ENCODE measurements around the gene EML6. TPM values are rescaled to one million over a fixed set of nuclear protein-coding genes. Genes with fewer than 3 reads are reported as not detected.

The EML6 gene
- total and polyA plus RNA-seq, 5 donors: 0.26 to 1.5 (median 0.72) TPM

- WGBS: 82% methylated on average over 2 of the region's 2 CpGs
- Histone ChIP-seq H3K27ac (ENCODE audit: low read length) (no peak overlapping the region), H3K27me3 (ENCODE audit: control insufficient read depth, insufficient read depth) (no peaks in the 10 kb centered on the region), H3K4me3 (ENCODE audit: low read length) (no peak overlapping the region), H3K9me3 (ENCODE audit: control insufficient read depth, low read length) (no peaks in the 10 kb centered on the region), H3K4me1 (ENCODE audit: control insufficient read depth, insufficient read depth, low read length) (no peaks in the 10 kb centered on the region)
- ATAC-seq (no peak), DNase-seq (no peak)
- intact Hi-C loops (cut with DNase I): no loop called here
Observed at GRCh38 chr2:54956111-54956627, 232.7 kb downstream of the EML6 start.

GRCh38 chr2:54957321-54957999, 234.0 kb downstream of the EML6 start:
- Histone ChIP-seq H3K27me3 (ENCODE audit: control insufficient read depth, insufficient read depth) (no peaks in the 10 kb centered on the region), H3K4me3 (ENCODE audit: low read length) (no peak overlapping the region), H3K27ac (ENCODE audit: low read length) (no peak overlapping the region), H3K4me1 (ENCODE audit: control insufficient read depth, insufficient read depth, low read length) (no peaks in the 10 kb centered on the region), H3K9me3 (ENCODE audit: control insufficient read depth, low read length) (no peaks in the 10 kb centered on the region)
- DNase-seq (no peak), ATAC-seq (no peak)
- 82% methylated on average over 18 of the region's 18 CpGs for WGBS
- intact Hi-C loops (cut with DNase I): no loop called here

DNA sequence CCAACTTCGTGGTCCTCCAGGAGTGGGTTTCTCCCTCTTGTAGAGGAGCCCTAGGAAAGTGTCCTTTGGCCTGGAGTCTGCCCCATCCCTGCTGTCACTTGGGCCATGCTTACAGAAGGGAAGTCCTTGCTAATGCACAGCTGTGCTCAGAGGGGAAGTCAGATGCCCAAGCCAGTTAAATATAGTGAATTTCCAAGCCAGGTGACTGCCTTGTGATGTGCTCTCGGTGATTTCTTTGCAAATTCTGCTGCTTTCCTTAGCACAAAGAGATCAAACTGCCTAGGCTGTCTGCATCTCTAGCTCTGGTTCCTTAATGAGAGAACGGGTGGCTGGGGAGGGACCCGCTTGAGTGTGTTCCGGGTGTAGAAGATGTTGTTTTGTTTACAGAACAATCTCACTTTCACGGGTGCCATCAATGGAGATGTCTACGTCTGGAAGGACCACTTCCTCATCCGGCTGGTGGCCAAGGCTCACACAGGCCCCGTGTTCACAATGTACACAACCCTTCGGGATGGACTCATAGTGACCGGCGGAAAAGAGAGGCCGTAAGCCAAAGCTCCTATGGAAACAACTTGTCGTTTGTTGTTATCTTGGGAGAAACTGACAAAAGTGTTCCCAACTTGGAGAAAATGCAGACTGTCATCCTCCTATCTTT, 235.4 kb downstream of the EML6 start:
- ATAC-seq: no peak
- Histone ChIP-seq H3K9me3 (ENCODE audit: control insufficient read depth, low read length) (no peaks in the 10 kb centered on the region), H3K27me3 (ENCODE audit: control insufficient read depth, insufficient read depth) (no peaks in the 10 kb centered on the region), H3K27ac (ENCODE audit: low read length) (no peak overlapping the region), H3K4me1 (ENCODE audit: control insufficient read depth, insufficient read depth, low read length) (no peaks in the 10 kb centered on the region), H3K4me3 (ENCODE audit: low read length) (no peak overlapping the region)
- no peak for DNase-seq
- WGBS: 90% methylated on average over 14 of the region's 14 CpGs
- intact Hi-C loops (cut with DNase I): no loop called here

DNA sequence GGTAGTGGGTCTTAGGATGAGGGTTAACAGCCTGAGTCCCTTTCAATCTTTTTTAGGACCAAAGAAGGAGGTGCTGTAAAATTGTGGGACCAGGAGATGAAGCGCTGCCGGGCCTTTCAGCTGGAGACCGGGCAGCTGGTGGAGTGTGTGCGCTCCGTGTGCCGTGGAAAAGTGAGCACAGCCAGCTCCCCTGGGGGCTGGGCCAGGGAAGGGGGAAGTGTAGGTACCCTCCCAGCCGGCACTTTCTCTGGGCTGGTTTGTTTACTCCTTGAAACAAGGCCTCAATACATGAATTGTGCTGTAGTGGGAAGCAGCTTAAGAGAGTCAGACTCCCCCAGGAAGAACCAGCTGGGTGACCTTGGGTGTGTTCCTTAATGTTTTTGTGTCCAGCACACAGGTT, 236.7 kb downstream of the EML6 start:
- DNase-seq (no peak), ATAC-seq (no peak)
- Histone ChIP-seq H3K27me3 (ENCODE audit: control insufficient read depth, insufficient read depth) (no peaks in the 10 kb centered on the region), H3K9me3 (ENCODE audit: control insufficient read depth, low read length) (no peaks in the 10 kb centered on the region), H3K4me1 (ENCODE audit: control insufficient read depth, insufficient read depth, low read length) (no peaks in the 10 kb centered on the region), H3K27ac (ENCODE audit: low read length) (no peak overlapping the region), H3K4me3 (ENCODE audit: low read length) (no peak overlapping the region)
- intact Hi-C loops (cut with DNase I): no loop called here
- WGBS: 82% methylated on average over 7 of the region's 7 CpGs

GRCh38 chr2:54962511-54962910, 239.0 kb downstream of the EML6 start:
- intact Hi-C loops (cut with DNase I): no loop called here
- ATAC-seq (no peak), DNase-seq (no peak)
- WGBS: 98% methylated on average over 13 of the region's 13 CpGs
- H3K9me3 ChIP-seq (ENCODE audit: control insufficient read depth, low read length): no peaks in the 10 kb centered on the region
- no peaks in the 10 kb centered on the region for H3K27me3 ChIP-seq (ENCODE audit: control insufficient read depth, insufficient read depth)
- no peak overlapping the region for H3K27ac ChIP-seq (ENCODE audit: low read length)
- no peak overlapping the region for H3K4me3 ChIP-seq (ENCODE audit: low read length)
- H3K4me1 ChIP-seq (ENCODE audit: control insufficient read depth, insufficient read depth, low read length): peaks cover 3% of the 10 kb centered on the region

DNA sequence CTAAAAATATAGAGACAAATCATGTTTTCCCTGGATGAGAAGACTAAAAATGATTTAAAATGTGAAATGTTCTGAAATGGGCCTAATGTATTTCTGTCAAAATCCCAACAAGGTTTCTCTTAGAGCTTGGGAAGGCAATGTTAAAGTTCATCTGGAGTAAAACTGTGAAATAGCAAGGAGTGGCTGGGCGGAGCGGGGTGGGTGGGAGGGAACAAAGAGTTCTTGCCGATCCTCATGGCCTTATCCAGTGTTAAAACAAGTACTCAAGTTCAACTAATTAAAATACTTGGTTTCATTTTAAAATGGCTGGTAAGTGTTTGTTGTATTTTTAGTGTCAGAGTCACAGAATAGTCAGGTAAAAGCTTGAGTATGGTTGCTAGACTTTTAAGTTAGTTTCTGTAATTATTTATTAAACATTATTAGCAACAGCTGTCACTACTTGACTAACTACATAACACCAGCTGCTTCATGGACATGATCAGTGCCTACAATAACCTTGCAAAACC, 239.5 kb downstream of the EML6 start:
- Histone ChIP-seq H3K4me3 (ENCODE audit: low read length) (no peak overlapping the region), H3K4me1 (ENCODE audit: control insufficient read depth, insufficient read depth, low read length) (peaks cover 8% of the 10 kb centered on the region), H3K9me3 (ENCODE audit: control insufficient read depth, low read length) (no peaks in the 10 kb centered on the region), H3K27me3 (ENCODE audit: control insufficient read depth, insufficient read depth) (no peaks in the 10 kb centered on the region), H3K27ac (ENCODE audit: low read length) (no peak overlapping the region)
- intact Hi-C loops (cut with DNase I): no loop called here
- 85% methylated on average over 3 of the region's 3 CpGs for WGBS
- DNase-seq (no peak), ATAC-seq (no peak)

DNA sequence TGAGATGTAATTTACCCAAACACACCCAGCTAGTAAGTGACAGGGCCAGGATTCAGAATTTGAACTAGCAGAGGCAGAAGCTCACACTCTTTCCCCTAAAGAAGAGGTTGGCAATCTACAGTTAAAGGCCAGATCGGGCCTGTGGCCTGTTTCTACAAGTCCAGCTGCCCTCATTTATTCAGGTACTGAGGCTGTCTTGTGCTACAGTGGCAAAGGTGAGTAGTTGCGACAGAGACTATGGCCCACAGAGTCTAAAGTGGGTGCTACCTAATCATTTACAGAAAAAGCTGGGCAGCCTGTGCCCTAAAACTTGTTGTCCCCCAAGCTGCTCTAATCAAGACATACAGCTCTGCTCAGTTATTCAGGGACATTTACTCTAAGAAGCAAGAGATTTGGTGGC, 240.0 kb downstream of the EML6 start:
- no peaks in the 10 kb centered on the region for H3K27me3 ChIP-seq (ENCODE audit: control insufficient read depth, insufficient read depth)
- no peak overlapping the region for H3K27ac ChIP-seq (ENCODE audit: low read length)
- peaks cover 8% of the 10 kb centered on the region for H3K4me1 ChIP-seq (ENCODE audit: control insufficient read depth, insufficient read depth, low read length)

GRCh38 chr2:54964271-54964670, 240.8 kb downstream of the EML6 start:
- 93% methylated on average over 8 of the region's 8 CpGs for WGBS
- no peaks in the 10 kb centered on the region for H3K9me3 ChIP-seq (ENCODE audit: control insufficient read depth, low read length)

More for the DNA sequence above, 240.0 kb downstream of the EML6 start:
- intact Hi-C loops (cut with DNase I): no loop called here
- no peak for DNase-seq
- no peaks in the 10 kb centered on the region for H3K9me3 ChIP-seq (ENCODE audit: control insufficient read depth, low read length)
- H3K4me3 ChIP-seq (ENCODE audit: low read length): no peak overlapping the region
- 97% methylated on average over 2 of the region's 2 CpGs for WGBS
- no peak for ATAC-seq

DNA sequence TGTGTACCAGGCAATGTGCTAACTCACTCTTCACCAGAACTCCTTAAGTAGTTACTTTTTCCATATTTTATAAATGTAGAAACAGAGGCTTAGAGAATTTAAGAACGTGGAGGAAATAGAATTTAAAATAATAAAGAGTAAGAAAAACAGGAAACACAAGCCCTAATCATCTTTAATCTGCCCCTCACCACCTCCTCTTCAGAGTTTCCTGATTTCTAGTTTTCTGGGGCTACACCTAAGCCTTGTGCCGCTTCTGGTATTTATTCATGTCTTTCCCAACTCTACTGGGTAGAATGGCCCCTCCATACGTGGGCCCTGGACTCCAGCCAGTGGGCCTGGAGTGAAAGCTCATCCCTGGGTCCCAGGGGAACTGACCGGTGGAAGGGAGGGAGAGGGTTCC, 241.4 kb downstream of the EML6 start:
- ATAC-seq: no peak
- H3K4me1 ChIP-seq (ENCODE audit: control insufficient read depth, insufficient read depth, low read length): peaks cover 12% of the 10 kb centered on the region
- intact Hi-C loops (cut with DNase I): no loop called here
- no peaks in the 10 kb centered on the region for H3K27me3 ChIP-seq (ENCODE audit: control insufficient read depth, insufficient read depth)
- no peak overlapping the region for H3K27ac ChIP-seq (ENCODE audit: low read length)
- 46% methylated on average over 4 of the region's 4 CpGs for WGBS
- H3K4me3 ChIP-seq (ENCODE audit: low read length): no peak overlapping the region
- no peak for DNase-seq
- H3K9me3 ChIP-seq (ENCODE audit: control insufficient read depth, low read length): no peaks in the 10 kb centered on the region

More at GRCh38 chr2:54964271-54964670, 240.8 kb downstream of the EML6 start:
- Histone ChIP-seq H3K27me3 (ENCODE audit: control insufficient read depth, insufficient read depth) (no peaks in the 10 kb centered on the region), H3K27ac (ENCODE audit: low read length) (no peak overlapping the region), H3K4me1 (ENCODE audit: control insufficient read depth, insufficient read depth, low read length) (peaks cover 12% of the 10 kb centered on the region), H3K4me3 (ENCODE audit: low read length) (no peak overlapping the region)
- ATAC-seq (no peak), DNase-seq (no peak)
- intact Hi-C loops (cut with DNase I): no loop called here

DNA sequence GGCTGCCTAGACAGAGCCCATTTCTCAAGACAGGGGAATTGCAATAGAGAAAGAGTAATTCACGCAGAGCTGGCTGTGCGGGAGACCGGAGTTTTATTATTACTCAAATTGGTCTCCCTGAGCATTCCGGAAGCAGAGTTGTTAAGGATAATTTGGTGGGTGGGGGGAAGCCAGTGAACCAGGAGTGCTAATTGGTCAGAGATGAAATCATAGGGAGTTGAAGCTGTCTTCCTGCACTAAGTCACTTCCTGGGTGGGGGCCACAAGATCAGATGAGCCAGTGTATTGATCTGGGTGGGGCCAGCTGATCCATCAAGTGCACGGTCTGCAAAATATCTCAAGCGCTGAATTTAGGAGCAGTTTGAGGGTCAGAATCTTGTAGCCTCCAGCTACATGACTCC, 242.0 kb downstream of the EML6 start:
- H3K4me1 ChIP-seq (ENCODE audit: control insufficient read depth, insufficient read depth, low read length): peaks cover 12% of the 10 kb centered on the region
- no peaks in the 10 kb centered on the region for H3K9me3 ChIP-seq (ENCODE audit: control insufficient read depth, low read length)
- H3K4me3 ChIP-seq (ENCODE audit: low read length): no peak overlapping the region
- 97% methylated on average over 6 of the region's 6 CpGs for WGBS
- intact Hi-C loops (cut with DNase I): no loop called here
- H3K27ac ChIP-seq (ENCODE audit: low read length): no peak overlapping the region
- H3K27me3 ChIP-seq (ENCODE audit: control insufficient read depth, insufficient read depth): no peaks in the 10 kb centered on the region
- DNase-seq: no peak
- ATAC-seq: no peak

GRCh38 chr2:54966165-54966832, 242.8 kb downstream of the EML6 start:
- H3K4me3 ChIP-seq (ENCODE audit: low read length): no peak overlapping the region
- no peak for DNase-seq
- no peaks in the 10 kb centered on the region for H3K9me3 ChIP-seq (ENCODE audit: control insufficient read depth, low read length)
- H3K4me1 ChIP-seq (ENCODE audit: control insufficient read depth, insufficient read depth, low read length): peaks cover 12% of the 10 kb centered on the region
- WGBS: 84% methylated on average over 8 of the region's 8 CpGs
- no peak overlapping the region for H3K27ac ChIP-seq (ENCODE audit: low read length)
- peak in 1 of 2 donors; percentile 34 for ATAC-seq
- intact Hi-C loops (cut with DNase I): no loop called here
- no peaks in the 10 kb centered on the region for H3K27me3 ChIP-seq (ENCODE audit: control insufficient read depth, insufficient read depth)

All from right cardiac atrium (tissue), 5 donors.